Posterior cingulate gyrus (tissue), 11 donors: ENCODE data around the gene ZNF407.

Experiments
- DNase-seq, 10 donors: peaks; one replicate each; pipeline versions ENCODE4 v3.0.0 to v3.0.0-alpha.2; 2020 to 2021; ENCODE audit warnings: mixed read lengths in 3 of 10
- intact Hi-C: fragments of 100-400 bp; cut with DNase I; formaldehyde crosslinking; loops from one replicate; pipeline ENCODE4 v1.15.1; 2023

The ZNF407 gene

GRCh38 chr18:74990563-74991081, 393.0 kb downstream of the ZNF407 start:
- no peak for DNase-seq
- intact Hi-C loops, result no loop called here

- peak in 2 of 10 donors; percentile 59 to 79 for DNase-seq
- intact Hi-C loops, result no loop called here
These were observed 397.1 kb downstream of the ZNF407 start for GRCh38 chr18:74994502-74995418.

GRCh38 chr18:74995419-74995736, 397.7 kb downstream of the ZNF407 start:
- intact Hi-C loops, result no loop called here
- no peak for DNase-seq

- intact Hi-C loops, result no loop called here
- no peak for DNase-seq
These were observed 398.4 kb downstream of the ZNF407 start for GRCh38 chr18:74996055-74996454.

- intact Hi-C loops, result no loop called here
- no peak for DNase-seq
These were observed 399.3 kb downstream of the ZNF407 start for GRCh38 chr18:74996996-74997395.

GRCh38 chr18:75000920-75001319, 403.2 kb downstream of the ZNF407 start:
- peak in 1 of 10 donors; percentile 80 for DNase-seq
- intact Hi-C loops, result no loop called here

GRCh38 chr18:75003039-75003438, 405.4 kb downstream of the ZNF407 start:
- intact Hi-C loops, result no loop called here
- no peak for DNase-seq

- intact Hi-C loops, result no loop called here
- DNase-seq, result peak in 1 of 10 donors; percentile 63
These were observed 406.4 kb downstream of the ZNF407 start for GRCh38 chr18:75003764-75004690.

GRCh38 chr18:75005626-75006025, 408.0 kb downstream of the ZNF407 start:
- no peak for DNase-seq
- intact Hi-C loops, result no loop called here

- intact Hi-C loops, result no loop called here
These were observed 410.5 kb downstream of the ZNF407 start for GRCh38 chr18:75008186-75008585.

GRCh38 chr18:75009296-75009695, 411.6 kb downstream of the ZNF407 start:
- no peak for DNase-seq
- intact Hi-C loops, result no loop called here

More at GRCh38 chr18:75008186-75008585, 410.5 kb downstream of the ZNF407 start:
- DNase-seq, result no peak

GRCh38 chr18:75009878-75010277, 412.2 kb downstream of the ZNF407 start:
- DNase-seq, result no peak
- intact Hi-C loops, result no loop called here

GRCh38 chr18:75010278-75010677, 412.6 kb downstream of the ZNF407 start:
- no peak for DNase-seq
- intact Hi-C loops, result no loop called here

- intact Hi-C loops, result no loop called here
- DNase-seq, result no peak
These were observed 413.0 kb downstream of the ZNF407 start for GRCh38 chr18:75010689-75011088.

- no peak for DNase-seq
- intact Hi-C loops, result no loop called here
These were observed 418.5 kb downstream of the ZNF407 start for GRCh38 chr18:75016025-75016717.

GRCh38 chr18:75023473-75023872, 425.8 kb downstream of the ZNF407 start:
- intact Hi-C loops, result no loop called here
- no peak for DNase-seq

- intact Hi-C loops, result no loop called here
- DNase-seq, result no peak
These were observed 427.2 kb downstream of the ZNF407 start for GRCh38 chr18:75024871-75025270.

- no peak for DNase-seq
- intact Hi-C loops, result no loop called here
These were observed 427.9 kb downstream of the ZNF407 start for GRCh38 chr18:75025573-75025972.

GRCh38 chr18:75029481-75029880, 431.8 kb downstream of the ZNF407 start:
- DNase-seq, result no peak
- intact Hi-C loops, result no loop called here

- DNase-seq, result no peak
- intact Hi-C loops, result loop anchor here (10.0 kb wide), 1 partner anchor 377 kb away; no protein-coding TSS in a partner anchor
These were observed 434.1 kb downstream of the ZNF407 start for GRCh38 chr18:75031717-75032317.
